Measurements from ENCODE around the gene NDUFA9. TPM values are rescaled to one million over a fixed set of nuclear protein-coding genes. Genes with fewer than 3 reads are reported as not detected.

The NDUFA9 gene
- total RNA-seq: 33.9 and 40.0 TPM in 2 replicates

GRCh38 chr12:4648501-4649357 lies at the start of gene NDUFA9, which contains the start of gene AKAP3:
TSS of gene NDUFA9 (plus strand) at chr12:4649114. CDS start at chr12:4649127, 13 bp downstream.
TSS of gene AKAP3 (minus strand) at chr12:4649051. CDS start at chr12:4638196, 10,855 bp downstream.

Other genes with a start within 250 kb of the NDUFA9 start
- not detected in 2 replicates for gene FGF6, start 203.3 kb upstream of the NDUFA9 start, total RNA-seq
- gene RAD51AP1, start 110.2 kb upstream of the NDUFA9 start, total RNA-seq: 1.7 and 5.3 TPM in 2 replicates
- gene DYRK4, start 86.9 kb upstream of the NDUFA9 start, total RNA-seq: 24.9 and 37.1 TPM in 2 replicates
- gene AKAP3, start 63 bp upstream of the NDUFA9 start, total RNA-seq: 1.4 and 1.9 TPM in 2 replicates
- gene GALNT8, start 71.3 kb downstream of the NDUFA9 start, total RNA-seq: not detected in 2 replicates

Data from tracheal epithelial cell (primary cell).